GM19023 (cell line): ENCODE measurements around the gene DIPK1C.
"Not testable (repeated sequence)": the region's sequence is repeated elsewhere in the genome, so short reads cannot be mapped to it uniquely, and the experiment has no call there.

ENCODE experiments used
- ATAC-seq: cut with Tn5 transposase; IDR thresholded peaks from one replicate; pipeline ENCODE4 v1.9.1; 2021; ENCODE audit warnings: mild to moderate bottlenecking, moderate library complexity; ENCODE audit not compliant: unreplicated experiment

DIPK1C gene

GRCh38 chr18:74457043-74457724 is at the start of gene DIPK1C:
TSS of gene DIPK1C (minus strand) at chr18:74457308. CDS start at chr18:74457259, 49 bp downstream.
- no peak for ATAC-seq

- ATAC-seq: no peak
Observed at GRCh38 chr18:74506448-74507084, 49.5 kb upstream of the DIPK1C start.

- no peak for ATAC-seq
Observed at GRCh38 chr18:74505776-74506175, 48.7 kb upstream of the DIPK1C start.

GRCh38 chr18:74503137-74503536 is 46.0 kb upstream of the DIPK1C start:
- ATAC-seq: no peak

GRCh38 chr18:74501386-74501785 is 44.3 kb upstream of the DIPK1C start:
- ATAC-seq: no peak

GRCh38 chr18:74500774-74501173 is 43.7 kb upstream of the DIPK1C start:
- not testable (repeated sequence) for ATAC-seq

- ATAC-seq: no peak
Observed at GRCh38 chr18:74500372-74500771, 43.3 kb upstream of the DIPK1C start.

GRCh38 chr18:74499633-74500032 is 42.5 kb upstream of the DIPK1C start:
- ATAC-seq: peak; percentile 37

GRCh38 chr18:74498712-74499627 is 41.9 kb upstream of the DIPK1C start:
- ATAC-seq: peak; percentile 31

GRCh38 chr18:74497778-74498177 is 40.7 kb upstream of the DIPK1C start:
- ATAC-seq: no peak

- no peak for ATAC-seq
Observed at GRCh38 chr18:74497324-74497676, 40.2 kb upstream of the DIPK1C start.

GRCh38 chr18:74496508-74497323 is 39.6 kb upstream of the DIPK1C start:
- ATAC-seq: peak; percentile 31

- peak; percentile 77 for ATAC-seq
Observed at GRCh38 chr18:74495581-74496507, 38.7 kb upstream of the DIPK1C start, which contains the start of gene CNDP2. TSS of gene CNDP2 (plus strand) at chr18:74496363. CDS start at chr18:74499974, 3,611 bp downstream.

GRCh38 chr18:74494514-74494913 is 37.4 kb upstream of the DIPK1C start:
- ATAC-seq: no peak

GRCh38 chr18:74493689-74494088 is 36.6 kb upstream of the DIPK1C start:
- ATAC-seq: no peak

GRCh38 chr18:74492259-74492658 is 35.2 kb upstream of the DIPK1C start:
- no peak for ATAC-seq

- ATAC-seq: no peak
Observed at GRCh38 chr18:74489676-74490075, 32.6 kb upstream of the DIPK1C start.

GRCh38 chr18:74488864-74489263 is 31.8 kb upstream of the DIPK1C start:
- ATAC-seq: no peak

GRCh38 chr18:74488354-74488753 is 31.2 kb upstream of the DIPK1C start:
- ATAC-seq: no peak
